Measurements from ENCODE around the gene PSMB2.

Gene PSMB2

GRCh38 chr1:35573198-35574124 lies 67.9 kb downstream of the PSMB2 start, which contains the start of gene TFAP2E:
Gene TFAP2E (plus strand): TSS chr1:35573314. CDS start chr1:35573578, 264 bp downstream.
- H3K4me2 ChIP-seq (ENCODE audit: insufficient read depth, low read length): no peak within 1 kb of the TSS
- TF ChIP-seq CTCF (IDR thresholded peaks at IDR 0.05; ENCODE audit: borderline replicate concordance, extremely low read depth, low read length, poor library complexity, severe bottlenecking): no peak
- TF ChIP-seq EZH2 (IDR thresholded peaks at IDR 0.05; ENCODE audit: borderline replicate concordance, low read depth, low read length, severe bottlenecking): no peak
- H3K4me3 ChIP-seq (ENCODE audit: low read depth in 1 of 2, low read length in 2 of 2): no peak within 1 kb of the TSS
- H3K4me1 ChIP-seq (ENCODE audit: insufficient read depth, low read length): peaks cover 32% of the 10 kb centered on the region
- H3K36me3 ChIP-seq (ENCODE audit: insufficient read depth, low read length): 0 out of 2 replicates have a peak, but pooled peaks cover 3% of the 10 kb centered on the region
- H3K9me3 ChIP-seq (ENCODE audit: insufficient read depth, low read length, severe bottlenecking): no peaks in the 10 kb centered on the region
- no peaks in the 10 kb centered on the region for H3K27me3 ChIP-seq (ENCODE audit: insufficient read depth, low read length, poor library complexity)
- H3K27ac ChIP-seq (ENCODE audit: low read length): no peak within 1 kb of the TSS
- H4K20me1 ChIP-seq (ENCODE audit: insufficient read depth, low read length): no peaks in the 10 kb centered on the region
- no peak within 1 kb of the TSS for H3K9ac ChIP-seq (ENCODE audit: low read depth, low read length)
- H3K79me2 ChIP-seq (ENCODE audit: insufficient read depth, low read length): no peaks in the 10 kb centered on the region; the same call in 1 of the 2 replicates
- ATAC-seq (ENCODE audit: insufficient read depth, low read depth): no peak
- H2AFZ ChIP-seq (ENCODE audit: low read depth, low read length): no peak within 1 kb of the TSS
- no peak for DNase-seq

GRCh38 chr1:35572296-35572695 lies 69.0 kb downstream of the PSMB2 start:
- ATAC-seq (ENCODE audit: insufficient read depth, low read depth) (no peak), DNase-seq (no peak)
- peaks cover 20% of the 10 kb centered on the region for H3K4me1 ChIP-seq (ENCODE audit: insufficient read depth, low read length)
- no peaks in the 10 kb centered on the region for H3K9me3 ChIP-seq (ENCODE audit: insufficient read depth, low read length, severe bottlenecking)
- no peak overlapping the region for H3K4me3 ChIP-seq (ENCODE audit: low read depth in 1 of 2, low read length in 2 of 2)
- H3K4me2 ChIP-seq (ENCODE audit: insufficient read depth, low read length): no peak overlapping the region
- no peak for TF ChIP-seq CTCF (IDR thresholded peaks at IDR 0.05; ENCODE audit: borderline replicate concordance, extremely low read depth, low read length, poor library complexity, severe bottlenecking)
- TF ChIP-seq EZH2 (IDR thresholded peaks at IDR 0.05; ENCODE audit: borderline replicate concordance, low read depth, low read length, severe bottlenecking): no peak
- no peak overlapping the region for H3K27ac ChIP-seq (ENCODE audit: low read length)
- H3K9ac ChIP-seq (ENCODE audit: low read depth, low read length): no peak overlapping the region
- no peak overlapping the region for H2AFZ ChIP-seq (ENCODE audit: low read depth, low read length)
- H3K79me2 ChIP-seq (ENCODE audit: insufficient read depth, low read length): no peaks in the 10 kb centered on the region; the same call in 1 of the 2 replicates
- H3K27me3 ChIP-seq (ENCODE audit: insufficient read depth, low read length, poor library complexity): no peaks in the 10 kb centered on the region
- H3K36me3 ChIP-seq (ENCODE audit: insufficient read depth, low read length): 0 out of 2 replicates have a peak, but pooled peaks cover 3% of the 10 kb centered on the region
- no peaks in the 10 kb centered on the region for H4K20me1 ChIP-seq (ENCODE audit: insufficient read depth, low read length)

GRCh38 chr1:35571263-35571662 lies 70.1 kb downstream of the PSMB2 start:
- no peak for TF ChIP-seq CTCF (IDR thresholded peaks at IDR 0.05; ENCODE audit: borderline replicate concordance, extremely low read depth, low read length, poor library complexity, severe bottlenecking)
- TF ChIP-seq EZH2 (IDR thresholded peaks at IDR 0.05; ENCODE audit: borderline replicate concordance, low read depth, low read length, severe bottlenecking): no peak
- Histone ChIP-seq H3K36me3 (ENCODE audit: insufficient read depth, low read length) (peaks cover 12% of the 10 kb centered on the region; the same call in 1 of the 2 replicates), H3K27ac (ENCODE audit: low read length) (no peak overlapping the region), H4K20me1 (ENCODE audit: insufficient read depth, low read length) (no peaks in the 10 kb centered on the region), H3K27me3 (ENCODE audit: insufficient read depth, low read length, poor library complexity) (no peaks in the 10 kb centered on the region), H3K4me1 (ENCODE audit: insufficient read depth, low read length) (peaks cover 10% of the 10 kb centered on the region), H3K4me3 (ENCODE audit: low read depth in 1 of 2, low read length in 2 of 2) (no peak overlapping the region), H3K9me3 (ENCODE audit: insufficient read depth, low read length, severe bottlenecking) (no peaks in the 10 kb centered on the region), H2AFZ (ENCODE audit: low read depth, low read length) (no peak overlapping the region), H3K79me2 (ENCODE audit: insufficient read depth, low read length) (no peaks in the 10 kb centered on the region), H3K4me2 (ENCODE audit: insufficient read depth, low read length) (no peak overlapping the region), H3K9ac (ENCODE audit: low read depth, low read length) (no peak overlapping the region)
- ATAC-seq (ENCODE audit: insufficient read depth, low read depth) (no peak), DNase-seq (no peak)
